Progenitor cell of endocrine pancreas (in vitro differentiated cells): ENCODE data around the gene RPL19. TPM values are rescaled to one million over a fixed set of nuclear protein-coding genes. Genes with fewer than 3 reads are reported as not detected.
A peak's percentile ranks its signal among the peaks of the same experiment; 100 is the strongest.

ENCODE experiments used
- DNase-seq: peaks from one replicate; pipeline ENCODE4 v3.0.0; 2021; ENCODE audit warnings: low spot score; ENCODE audit not compliant: unreplicated experiment
- H3K27ac Mint-ChIP-seq: 2 replicates; pipeline ENCODE4 v1.8.0; 2021; ENCODE audit warnings: mild to moderate bottlenecking, moderate library complexity, mixed read lengths
- H3K27me3 Mint-ChIP-seq: 2 replicates; pipeline ENCODE4 v1.8.0; 2021; ENCODE audit warnings: mixed read lengths
- H3K36me3 Mint-ChIP-seq: 2 replicates; pipeline ENCODE4 v1.8.0; 2022; ENCODE audit warnings: mixed read lengths; ENCODE audit not compliant: insufficient read depth
- H3K4me1 Mint-ChIP-seq: 2 replicates; pipeline ENCODE4 v1.8.0; 2021; ENCODE audit warnings: low read depth, mixed read lengths
- H3K4me3 Mint-ChIP-seq: 2 replicates; pipeline ENCODE4 v1.8.0; 2021; ENCODE audit warnings: low read depth, mild to moderate bottlenecking, moderate library complexity, mixed read lengths
- H3K9me3 Mint-ChIP-seq: 2 replicates; pipeline ENCODE4 v1.8.0; 2021; ENCODE audit warnings: low read depth, mixed read lengths
- CTCF ChIP-seq: fragments of 200-600 bp; sonication (generic); IDR thresholded peaks from one replicate; pipeline ENCODE4 v1.5.0; 2021; ENCODE audit warnings: antibody characterized with exemption, mild to moderate bottlenecking; ENCODE audit not compliant: unreplicated experiment
- total RNA-seq: library from RNA; stranded (reverse); gene quantifications from 2 replicates; pipeline ENCODE4 v1.2.1, GENCODE V29; 2021

The RPL19 gene
- total RNA-seq, 1 donor from 2014 or later, result 1,229 TPM

- Mint-ChIP-seq H3K36me3 (peaks cover 9% of the 10 kb centered on the region), H3K9me3 (no peaks in the 10 kb centered on the region), H3K27ac (no peak overlapping the region), H3K4me1 (no peaks in the 10 kb centered on the region), H3K4me3 (no peak overlapping the region), H3K27me3 (peaks cover 4% of the 10 kb centered on the region)
- DNase-seq, result no peak
- TF ChIP-seq CTCF, result no peak
These were observed 27.0 kb upstream of the RPL19 start for GRCh38 chr17:39173080-39173479.

GRCh38 chr17:39173526-39174274 lies 26.4 kb upstream of the RPL19 start:
- Mint-ChIP-seq H3K27ac (no peak overlapping the region), H3K27me3 (peaks cover 4% of the 10 kb centered on the region), H3K9me3 (no peaks in the 10 kb centered on the region), H3K4me3 (no peak overlapping the region), H3K36me3 (peaks cover 9% of the 10 kb centered on the region), H3K4me1 (no peaks in the 10 kb centered on the region)
- DNase-seq, result no peak
- no peak for TF ChIP-seq CTCF

- Mint-ChIP-seq H3K4me3 (no peak overlapping the region), H3K27ac (no peak overlapping the region), H3K4me1 (no peaks in the 10 kb centered on the region), H3K36me3 (peaks cover 9% of the 10 kb centered on the region), H3K9me3 (no peaks in the 10 kb centered on the region), H3K27me3 (no peaks in the 10 kb centered on the region)
- TF ChIP-seq CTCF, result peak; percentile 89
- DNase-seq, result peak; percentile 65
These were observed 25.0 kb upstream of the RPL19 start for GRCh38 chr17:39174920-39175694.

- Mint-ChIP-seq H3K27ac (no peak overlapping the region), H3K4me3 (no peak overlapping the region), H3K36me3 (peaks cover 9% of the 10 kb centered on the region), H3K27me3 (no peaks in the 10 kb centered on the region), H3K4me1 (no peaks in the 10 kb centered on the region), H3K9me3 (no peaks in the 10 kb centered on the region)
- TF ChIP-seq CTCF, result no peak
- no peak for DNase-seq
These were observed 24.4 kb upstream of the RPL19 start for GRCh38 chr17:39175695-39176093.

- Mint-ChIP-seq H3K4me1 (no peaks in the 10 kb centered on the region), H3K4me3 (no peak overlapping the region), H3K27ac (no peak overlapping the region), H3K9me3 (no peaks in the 10 kb centered on the region), H3K27me3 (no peaks in the 10 kb centered on the region), H3K36me3 (peaks cover 9% of the 10 kb centered on the region)
- no peak for DNase-seq
- no peak for TF ChIP-seq CTCF
These were observed 22.8 kb upstream of the RPL19 start for GRCh38 chr17:39177256-39177655.
